ENCODE data around the gene CFDP1.

Gene CFDP1

GRCh38 chr16:75382611-75383010 lies 50.7 kb downstream of the CFDP1 start (continued):
- no peak for TF ChIP-seq ZNF555 (tag by site-specific recombination; conservative IDR thresholded peaks at IDR 0.05)
- no peak for TF ChIP-seq ZXDB (tag by site-specific recombination; IDR thresholded peaks at IDR 0.05)
- TF ChIP-seq KLF9 (tag by site-specific recombination; IDR thresholded peaks at IDR 0.05; ENCODE audit: low read depth): no peak
- no peak for TF ChIP-seq ZSCAN30 (tag by site-specific recombination; IDR thresholded peaks at IDR 0.05)
- no peak for TF ChIP-seq ZFP37 (tag by site-specific recombination; IDR thresholded peaks at IDR 0.05)
- no peak for TF ChIP-seq ZNF521 (tag by site-specific recombination; IDR thresholded peaks at IDR 0.05)
- no peak for TF ChIP-seq ZSCAN4 (tag by site-specific recombination; IDR thresholded peaks at IDR 0.05)

GRCh38 chr16:75380870-75381269 lies 52.4 kb downstream of the CFDP1 start:
- no peak overlapping the region for H3K27ac ChIP-seq (ENCODE audit: extremely low read depth, low read depth, low read length)
- POLR2A ChIA-PET: no interaction called here
- no peak overlapping the region for H3K4me3 ChIP-seq (ENCODE audit: low read depth, low read length)
- no peaks in the 10 kb centered on the region for H3K4me1 ChIP-seq (ENCODE audit: control insufficient read depth, insufficient read depth, low read length)
- no peaks in the 10 kb centered on the region for H3K9me3 ChIP-seq (ENCODE audit: control insufficient read depth, insufficient read depth, low read depth, low read length)
- H3K36me3 ChIP-seq (ENCODE audit: control insufficient read depth in 2 of 2, insufficient read depth in 1 of 2, low read length in 2 of 2): no peaks in the 10 kb centered on the region; a peak in 1 of 3 replicates
- CTCF ChIA-PET: interaction anchor here (2.6 to 3.7 kb wide), 3 partner anchors 147 to 182 kb away, joined by 15 to 30 read pairs (median 15); no protein-coding TSS in a partner anchor
- no peak for TF ChIP-seq ZNF19 (tag by site-specific recombination; IDR thresholded peaks at IDR 0.05; ENCODE audit: low read depth)
- TF ChIP-seq TCF7L2 (IDR thresholded peaks at IDR 0.05; ENCODE audit: borderline replicate concordance, low read depth, low read length): no peak
- TF ChIP-seq ZBTB7A (tag by site-specific recombination; IDR thresholded peaks at IDR 0.05; ENCODE audit: low read depth): no peak
- TF ChIP-seq ZNF704 (tag by site-specific recombination; IDR thresholded peaks at IDR 0.05): no peak
- peak; percentile 40; the same call in 1 of the 2 replicates for TF ChIP-seq ZNF664 (tag by site-specific recombination; IDR thresholded peaks at IDR 0.05)

- H3K9me3 ChIP-seq (ENCODE audit: control insufficient read depth, insufficient read depth, low read depth, low read length): no peaks in the 10 kb centered on the region
- peak; percentile 89 for TF ChIP-seq PRDM4 (tag by site-specific recombination; IDR thresholded peaks at IDR 0.05)
- TF ChIP-seq ZNF624 (tag by site-specific recombination; IDR thresholded peaks at IDR 0.05): no peak
Measured at GRCh38 chr16:75379911-75380847, 53.1 kb downstream of the CFDP1 start.

More at GRCh38 chr16:75379911-75380847, 53.1 kb downstream of the CFDP1 start:
- H3K36me3 ChIP-seq (ENCODE audit: control insufficient read depth in 2 of 2, insufficient read depth in 1 of 2, low read length in 2 of 2): no peaks in the 10 kb centered on the region; a peak in 1 of 3 replicates
- POLR2A ChIA-PET: interaction anchor here (0.6 kb wide), 1 partner anchor 32 kb away, joined by 3 read pairs; no protein-coding TSS in a partner anchor
- no peaks in the 10 kb centered on the region for H3K4me1 ChIP-seq (ENCODE audit: control insufficient read depth, insufficient read depth, low read length)
- H3K27ac ChIP-seq (ENCODE audit: extremely low read depth, low read depth, low read length): no peak overlapping the region
- H3K4me3 ChIP-seq (ENCODE audit: low read depth, low read length): no peak overlapping the region
- CTCF ChIA-PET: interaction anchor here (1.1 to 3.7 kb wide), 3 partner anchors 8 to 180 kb away, joined by 3 to 30 read pairs (median 15); no protein-coding TSS in a partner anchor
